ENCODE measurements around the gene AOPEP.

AOPEP gene

DNA sequence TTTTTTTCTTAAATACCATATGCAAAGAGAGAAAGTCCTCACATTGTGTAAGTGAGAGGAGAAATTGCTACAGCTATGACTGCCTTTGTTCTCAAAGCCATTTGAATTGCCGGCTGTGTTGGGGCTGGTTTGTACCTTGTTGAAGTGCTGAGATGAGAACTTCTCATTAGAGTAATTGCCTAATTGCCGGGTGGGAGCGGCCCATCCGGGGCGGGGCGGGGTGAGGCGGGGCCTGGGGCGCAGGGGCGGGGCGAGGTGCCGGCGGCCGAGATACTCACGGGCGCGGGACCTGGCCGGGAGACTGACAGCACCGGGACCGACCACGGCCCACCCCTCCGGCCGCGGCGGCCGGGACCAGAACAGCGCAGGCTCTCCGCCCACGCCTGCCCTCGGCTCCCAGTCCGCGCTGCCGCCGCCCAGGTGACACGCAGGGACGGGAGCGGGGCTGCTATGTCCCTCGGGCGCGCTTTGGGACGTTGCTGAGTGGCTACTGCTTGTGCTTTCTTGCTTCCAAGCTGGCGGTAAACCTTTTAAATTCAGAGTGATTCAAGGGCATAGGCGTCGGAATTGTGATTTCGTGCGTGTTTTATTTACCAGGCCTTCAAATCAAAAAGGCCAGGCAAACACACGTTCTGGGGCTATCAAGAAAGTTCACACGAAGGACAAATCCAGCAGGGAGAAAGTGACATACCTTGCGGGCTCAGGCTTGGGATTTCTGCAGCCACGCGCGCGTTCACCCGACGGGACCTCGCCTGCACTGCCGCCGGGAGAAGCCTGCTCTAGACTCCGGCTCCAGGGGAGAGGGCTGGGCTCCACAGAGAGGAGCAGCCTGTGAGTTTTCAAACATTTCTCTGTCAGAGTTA is 322.0 kb downstream of the AOPEP start:
- DNase-seq = peak; percentile 68

DNA sequence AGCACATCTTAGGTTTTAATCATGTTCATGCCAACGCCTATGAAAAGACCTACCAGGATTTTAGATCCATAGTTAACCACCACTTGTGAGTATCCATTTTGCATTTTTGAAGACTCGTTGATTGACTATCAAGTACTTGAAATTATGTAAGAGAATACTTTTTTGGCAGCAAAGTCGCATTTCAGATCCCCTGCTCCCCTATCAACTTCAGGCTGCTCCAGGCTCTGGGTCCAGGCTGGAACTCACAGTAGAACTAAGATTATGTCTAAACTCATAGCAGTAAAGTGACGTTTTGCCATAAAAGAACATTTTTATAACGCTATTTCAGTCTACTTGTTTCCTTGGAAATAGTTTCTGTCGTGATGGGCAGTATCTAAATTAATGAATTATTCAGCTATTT is 323.3 kb downstream of the AOPEP start:
- no peak for DNase-seq

DNA sequence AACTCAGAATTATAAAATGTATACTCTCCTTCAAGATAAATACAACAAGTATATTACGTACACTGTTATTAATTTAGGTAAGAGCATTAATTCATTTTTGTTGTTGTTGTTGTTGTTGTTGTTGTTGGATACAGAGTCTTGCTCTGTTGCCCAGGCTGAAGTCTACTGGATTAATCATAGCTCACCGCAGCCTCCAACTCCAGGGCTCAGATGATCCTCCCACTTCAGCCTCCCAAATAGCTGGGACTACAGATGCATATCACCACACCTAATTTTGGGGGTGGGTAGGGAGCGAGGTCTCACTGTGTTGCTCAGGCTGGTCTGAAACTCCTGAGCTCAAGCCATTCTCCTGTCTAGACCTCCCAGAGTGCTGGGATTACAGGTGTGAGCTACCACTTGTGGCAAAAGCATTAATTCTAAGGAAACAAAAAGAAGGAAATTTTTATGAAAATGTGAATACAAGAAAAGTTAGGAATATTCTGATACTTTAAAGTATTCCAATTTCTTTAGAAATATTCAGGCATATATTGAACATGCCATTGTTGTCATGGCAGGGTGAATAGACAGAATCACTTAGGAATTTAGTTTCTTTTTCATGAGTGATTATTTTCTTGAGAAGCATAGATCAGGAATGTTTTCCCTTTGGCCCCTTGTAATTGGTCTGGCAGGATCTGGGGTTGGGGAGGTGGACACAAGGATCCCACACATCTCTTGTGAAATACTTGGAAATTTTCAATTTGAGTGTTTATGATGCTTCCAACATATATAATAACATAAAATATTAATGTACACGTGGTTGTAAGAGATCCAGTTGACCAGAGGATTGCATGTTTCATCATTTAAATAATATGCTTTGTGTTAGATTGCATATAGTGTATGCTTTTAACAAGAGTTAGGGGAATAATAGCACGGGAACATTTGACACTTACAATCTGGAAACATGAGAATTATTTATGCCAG is 327.4 kb downstream of the AOPEP start:
- no peak for DNase-seq

DNA sequence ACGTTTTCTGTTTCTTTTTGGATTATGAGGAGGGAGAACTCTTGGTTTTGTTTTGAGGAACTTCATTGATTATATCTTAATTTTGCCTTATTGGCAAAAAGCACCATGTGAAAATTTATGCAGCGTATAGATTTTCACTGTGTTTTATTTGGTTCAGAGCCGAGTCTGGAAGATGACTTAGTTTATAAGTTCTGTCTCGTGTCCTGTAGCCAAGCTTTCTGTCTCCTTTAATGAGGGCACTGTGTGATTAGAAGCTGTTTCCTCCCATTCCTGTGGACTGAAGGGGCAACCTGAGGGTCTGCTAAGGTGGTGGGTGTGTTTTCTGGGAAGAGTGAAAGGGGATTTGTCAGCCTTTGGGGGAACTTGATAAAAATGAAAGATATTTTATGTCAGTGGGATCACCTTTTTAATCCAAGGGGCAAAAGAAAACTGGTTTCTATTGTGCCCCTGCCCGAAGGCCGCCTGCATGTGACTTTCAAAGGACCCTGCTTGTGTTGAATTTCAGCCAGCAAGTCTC is 328.9 kb downstream of the AOPEP start:
- no peak for DNase-seq

DNA sequence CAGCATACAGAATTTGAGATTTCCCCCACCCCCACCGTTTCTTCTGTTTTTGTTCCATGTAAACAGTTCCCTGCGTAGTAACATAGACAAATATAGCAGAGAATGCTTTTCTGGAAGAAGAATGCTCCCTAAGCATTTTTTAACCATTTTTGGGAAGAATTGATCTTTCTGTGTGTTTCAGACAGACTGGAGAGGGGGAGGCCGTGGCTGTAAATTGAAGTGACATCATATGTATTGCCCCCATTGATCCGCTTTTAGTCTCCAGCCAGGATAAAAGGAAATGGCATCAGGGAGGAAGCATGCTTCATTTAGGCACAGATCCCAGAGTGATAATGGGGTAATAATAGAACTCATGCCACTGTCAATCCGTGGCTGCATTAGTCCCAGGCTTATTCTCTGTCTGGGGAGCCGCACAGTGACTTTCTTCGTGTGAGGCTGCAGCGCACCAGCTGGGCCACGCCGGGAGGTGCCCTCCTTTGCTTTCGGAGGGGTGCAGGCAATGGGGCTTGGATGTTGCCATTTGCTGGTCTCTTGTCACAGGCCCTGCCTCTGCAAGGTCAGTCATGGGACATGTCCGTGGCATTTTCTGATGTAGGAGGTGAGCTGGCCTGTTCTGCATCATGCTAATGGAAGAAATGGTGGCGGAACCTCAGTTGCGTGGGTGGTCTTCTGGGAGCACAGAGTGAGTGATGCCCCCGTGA is 329.5 kb downstream of the AOPEP start:
- DNase-seq = no peak

DNA sequence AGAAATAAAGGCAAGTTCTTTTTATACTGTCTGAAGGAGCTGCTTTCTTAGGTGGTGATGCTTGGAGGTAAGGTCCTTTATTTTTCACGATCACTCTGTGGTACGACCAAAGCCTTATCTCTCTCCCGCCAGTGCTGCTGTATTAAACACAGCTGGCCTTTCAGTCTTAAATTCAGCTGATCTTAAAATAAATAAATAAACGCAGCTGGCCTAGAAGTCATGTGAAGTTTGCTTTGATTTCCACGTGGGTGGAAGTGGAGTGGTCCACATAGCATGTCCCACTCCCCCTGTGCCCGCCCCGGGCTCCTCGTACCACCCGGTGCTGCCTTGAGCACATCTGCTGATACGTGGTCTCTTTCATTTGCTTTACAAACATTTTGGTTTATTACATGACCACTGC is 330.6 kb downstream of the AOPEP start:
- DNase-seq = no peak

DNA sequence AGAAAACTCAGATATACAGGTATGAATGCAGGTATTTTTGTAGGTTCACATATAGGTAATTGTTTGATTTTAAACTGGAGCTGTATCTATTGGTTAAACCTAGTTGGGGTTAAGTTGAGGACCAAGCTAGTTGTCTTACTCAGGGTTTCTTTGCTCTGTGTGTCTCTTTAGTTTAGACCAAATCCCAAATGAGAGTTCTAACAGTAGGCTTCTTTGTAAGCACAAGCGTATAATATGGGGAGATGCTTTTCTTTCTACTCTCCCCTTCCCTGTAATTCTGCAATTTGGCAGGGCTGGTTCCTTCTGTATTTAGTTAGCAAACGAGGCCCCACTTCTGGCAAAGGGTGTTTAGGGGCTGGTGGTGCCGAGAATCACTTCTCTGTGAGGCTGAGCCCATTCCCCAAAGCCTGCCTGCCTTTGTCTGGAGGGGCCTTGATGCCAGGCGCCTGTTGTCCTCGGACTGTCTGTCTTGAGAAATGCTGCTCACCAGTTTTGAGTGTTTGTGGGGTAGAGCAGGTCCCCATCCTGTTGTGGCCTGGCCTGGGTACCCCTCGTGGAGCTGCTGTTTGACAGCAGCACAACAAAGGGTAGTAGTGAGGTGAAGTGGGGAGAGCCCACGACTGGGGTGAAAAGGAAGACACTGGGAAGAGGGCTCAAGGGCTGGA is 331.8 kb downstream of the AOPEP start:
- DNase-seq = no peak

DNA sequence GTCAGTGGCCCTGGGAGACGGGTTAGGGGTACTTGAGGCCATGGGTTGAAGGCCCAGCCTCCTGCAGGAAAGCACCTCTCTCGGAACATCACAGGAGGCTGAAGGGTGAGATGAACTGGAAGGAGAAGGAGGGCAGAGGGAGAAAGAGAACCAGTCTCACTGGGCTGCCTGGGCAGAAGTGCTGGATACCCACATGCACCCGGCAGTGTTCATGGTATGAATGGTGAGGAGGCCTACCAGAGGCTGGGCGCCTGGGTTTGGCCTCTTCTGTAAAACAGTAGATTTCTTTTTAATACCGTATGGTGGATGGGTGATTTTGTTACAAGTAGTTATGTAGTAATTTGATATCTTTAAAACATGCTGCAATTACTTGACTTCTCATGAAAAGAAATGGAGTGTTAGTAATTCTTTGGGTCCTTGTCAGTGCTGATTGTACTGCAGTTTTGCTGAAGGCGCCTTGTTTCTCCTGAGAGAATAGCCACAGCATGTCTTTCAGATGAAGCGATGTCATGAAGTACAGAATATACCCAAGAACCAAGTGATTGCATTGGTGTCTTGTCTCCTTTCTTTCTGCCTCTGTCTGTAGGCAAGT is 332.4 kb downstream of the AOPEP start:
- no peak for DNase-seq

DNA sequence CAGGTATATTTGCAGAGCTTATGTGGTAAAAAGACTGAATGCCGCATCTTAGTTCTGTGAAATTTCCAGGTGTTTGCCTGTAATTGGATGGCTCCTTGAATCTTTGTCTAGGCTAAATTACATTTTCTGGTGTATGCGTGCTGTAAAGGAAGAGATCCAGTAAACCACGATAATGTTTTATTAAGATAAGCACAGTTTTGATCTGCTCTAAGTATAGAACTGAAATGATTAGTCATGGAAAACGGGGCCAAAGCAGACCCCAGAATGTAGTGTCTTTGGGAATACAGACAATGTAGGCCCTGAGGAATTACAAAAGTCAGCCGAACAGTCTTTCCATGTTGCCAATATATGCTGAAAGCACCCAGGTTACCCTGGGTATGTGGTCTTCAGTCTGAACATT is 333.7 kb downstream of the AOPEP start:
- DNase-seq = no peak

DNA sequence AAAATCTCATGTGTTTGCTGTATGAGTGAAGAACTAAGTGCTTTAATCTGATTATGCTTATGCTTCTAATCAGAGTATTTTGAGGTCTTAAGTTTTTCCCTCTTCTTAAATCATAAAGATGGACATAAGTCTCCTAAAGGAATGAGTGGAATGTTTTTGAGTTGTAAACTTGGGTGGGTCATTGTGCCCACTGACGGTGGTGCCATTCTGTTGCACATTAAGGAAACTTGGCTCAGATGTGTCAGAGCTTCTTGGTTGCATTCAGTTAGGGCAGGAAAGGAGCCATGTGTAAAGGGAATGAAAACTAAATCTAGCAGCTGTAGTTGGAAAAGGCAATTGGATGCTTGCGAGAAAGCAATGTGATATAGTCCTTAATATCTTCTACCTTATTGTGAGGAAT is 334.4 kb downstream of the AOPEP start:
- DNase-seq = no peak

DNA sequence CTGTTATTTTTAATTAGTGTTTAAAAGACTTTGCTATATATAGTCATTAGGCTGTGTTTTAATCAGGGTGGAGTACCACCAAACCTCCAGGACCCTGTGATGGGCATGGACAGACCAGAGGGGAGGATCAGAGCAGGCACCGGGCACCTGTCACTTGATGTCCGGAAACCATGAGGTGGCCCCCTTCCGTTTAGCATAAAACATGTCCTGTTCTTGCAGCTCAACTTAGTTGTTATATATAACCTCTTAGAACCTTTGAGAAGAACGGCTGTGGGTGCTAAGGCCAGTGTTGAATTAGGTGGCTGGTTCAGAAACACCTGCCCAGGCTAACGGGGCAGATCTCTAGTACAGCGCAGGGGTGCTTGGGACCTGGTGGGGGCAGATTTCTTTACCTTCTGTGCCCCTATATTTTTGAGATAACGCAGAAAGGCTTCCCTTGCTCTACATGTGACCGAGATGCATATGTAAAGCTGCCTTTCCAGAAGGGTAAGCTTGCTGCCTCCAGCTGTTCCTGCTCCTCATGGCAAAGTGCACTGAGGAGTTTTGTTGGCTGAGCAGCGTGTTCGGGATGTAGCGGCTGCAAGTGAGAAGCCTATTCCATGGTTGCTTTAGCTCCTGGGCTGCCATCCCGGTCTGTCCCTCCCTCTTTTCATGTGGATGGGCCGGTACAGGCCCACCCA is 335.6 kb downstream of the AOPEP start:
- no peak for DNase-seq

DNA sequence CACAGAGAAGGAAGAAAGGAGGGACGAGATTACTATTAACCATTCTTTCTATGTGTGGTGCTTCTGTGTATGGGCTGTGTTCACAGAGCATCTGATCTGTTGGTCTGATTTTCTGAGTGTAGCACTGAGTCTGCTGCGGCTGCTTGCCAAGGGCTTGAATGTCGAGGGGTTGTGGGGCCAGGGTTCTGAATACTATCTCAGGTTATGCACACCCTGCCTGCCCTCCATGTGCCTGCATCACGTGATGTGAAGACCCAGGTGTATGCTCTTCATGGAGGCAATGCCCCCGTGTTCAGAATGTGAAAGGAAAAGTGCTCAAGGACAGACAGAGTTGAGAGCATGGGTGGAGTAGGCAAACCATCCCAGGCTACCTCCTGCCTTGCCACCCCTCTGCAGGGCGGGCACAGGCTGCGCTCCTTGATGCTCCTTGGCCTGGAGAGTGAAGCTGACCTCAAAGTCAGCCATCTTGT is 336.1 kb downstream of the AOPEP start:
- DNase-seq = no peak

DNA sequence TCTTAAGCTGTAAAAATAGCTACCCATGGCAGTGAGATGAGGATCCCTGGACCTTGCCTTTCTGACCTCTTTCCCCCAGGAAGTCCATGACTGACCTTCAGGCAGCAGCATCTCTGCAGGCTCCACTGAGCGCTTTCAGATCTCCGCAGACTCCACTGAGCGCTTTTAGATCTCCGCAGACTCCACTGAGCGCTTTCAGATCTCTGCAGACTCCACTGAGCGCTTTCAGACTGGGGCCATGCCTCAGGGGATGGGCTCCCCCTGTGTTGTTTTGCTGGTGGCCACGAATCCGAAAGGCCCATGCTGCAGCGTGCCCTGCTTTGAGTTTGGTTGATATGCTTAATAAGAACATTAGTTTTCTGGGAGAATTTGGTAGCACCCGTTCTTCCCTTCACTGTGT is 336.8 kb downstream of the AOPEP start:
- DNase-seq = no peak

DNA sequence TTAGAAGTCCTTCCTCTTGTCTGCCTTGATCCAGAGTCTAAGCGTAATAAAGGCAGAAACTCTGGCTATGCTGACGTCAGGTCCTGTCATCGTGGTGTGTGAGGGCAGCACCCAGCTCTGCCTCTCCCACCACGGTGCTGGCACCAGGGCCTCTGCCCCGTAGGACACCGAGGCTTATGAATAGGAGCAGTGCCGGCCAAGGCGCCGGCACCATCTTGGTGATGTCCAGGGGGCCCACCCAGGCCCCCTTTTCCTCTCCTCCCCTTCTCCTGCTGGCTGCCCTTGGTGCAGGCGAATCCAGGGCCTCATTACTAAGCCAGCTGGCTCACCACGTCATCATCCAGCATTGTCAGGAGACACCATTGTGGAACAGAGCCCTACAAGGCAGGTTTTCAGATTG is 338.7 kb downstream of the AOPEP start:
- no peak for DNase-seq

DNA sequence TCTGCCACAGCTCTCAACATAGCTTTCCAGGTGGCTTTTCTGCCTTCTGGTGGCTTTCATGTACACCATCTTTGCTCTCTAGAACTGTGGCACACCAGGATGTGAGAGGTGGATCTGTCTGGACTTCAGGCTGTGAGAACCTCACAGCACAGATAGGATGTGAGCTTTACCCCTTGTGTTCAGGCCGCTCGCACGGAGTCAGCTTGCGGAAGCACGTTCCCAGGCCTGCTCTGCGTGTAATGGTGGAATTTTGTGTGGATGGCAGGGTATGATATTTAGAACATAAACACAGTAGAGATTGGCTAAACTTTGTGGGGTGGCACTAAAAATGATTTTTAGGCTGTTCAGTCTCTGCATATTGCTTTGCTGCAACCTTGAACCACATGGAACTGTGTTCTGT is 340.6 kb downstream of the AOPEP start:
- no peak for DNase-seq

DNA sequence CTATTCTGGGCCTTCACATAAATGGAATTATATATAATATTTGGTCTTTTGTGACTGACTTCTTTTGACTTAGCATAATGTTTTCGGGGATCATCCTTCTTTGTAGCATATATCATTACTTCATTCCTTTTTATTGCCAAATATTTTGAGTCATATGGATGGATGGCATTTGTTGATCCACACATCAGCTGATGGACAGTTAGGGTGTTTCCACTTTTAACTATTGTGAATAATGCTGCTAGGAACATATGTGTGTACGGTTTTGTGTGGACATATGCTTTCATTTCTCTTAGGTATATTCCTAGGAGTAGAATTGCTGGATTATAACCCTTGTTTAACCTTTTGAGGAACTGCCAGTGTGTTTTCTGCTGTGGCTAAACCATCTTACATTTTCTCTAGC is 341.4 kb downstream of the AOPEP start:
- DNase-seq = no peak

DNA sequence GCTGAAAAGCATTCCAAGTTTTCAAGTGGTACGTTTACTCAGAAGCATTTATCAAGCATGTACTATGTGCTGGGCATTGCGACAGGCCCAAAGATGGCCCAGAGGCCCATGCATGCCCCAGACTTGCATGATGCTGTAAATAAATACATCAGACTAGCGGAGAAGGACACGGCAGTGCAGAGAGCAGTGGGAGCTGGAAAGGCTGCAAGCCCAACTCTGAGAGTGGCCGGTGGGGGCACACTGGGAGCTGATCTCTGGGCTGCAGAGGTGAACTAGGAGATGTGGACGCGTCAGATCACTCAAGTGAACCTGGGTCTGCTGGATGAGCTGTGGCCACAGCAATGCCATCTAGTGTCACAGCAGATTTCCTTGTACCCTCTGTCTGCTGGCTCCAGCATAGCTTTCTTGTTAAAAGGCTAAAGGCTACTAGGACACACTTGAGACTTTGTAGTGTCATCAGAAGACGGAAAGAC is 344.1 kb downstream of the AOPEP start:
- no peak for DNase-seq

DNA sequence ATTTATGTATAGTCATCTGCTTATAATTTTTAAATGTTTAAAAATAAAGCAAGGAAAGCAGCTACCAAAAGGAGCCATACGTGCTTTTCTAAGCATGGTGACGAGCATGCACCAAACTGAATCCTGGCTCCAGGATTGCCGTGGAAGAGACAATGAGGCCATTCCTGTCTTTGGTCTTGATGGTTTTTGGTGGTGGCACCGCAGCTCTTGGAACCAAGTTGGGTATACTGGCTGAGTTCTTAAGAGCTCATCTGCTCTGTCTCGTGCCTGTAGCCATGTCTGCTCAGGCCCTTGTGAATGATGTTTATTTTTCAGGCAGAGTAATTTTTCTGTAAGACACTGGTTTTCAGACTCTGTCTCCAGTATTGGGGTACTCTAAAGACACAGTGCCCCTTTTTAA is 345.0 kb downstream of the AOPEP start:
- no peak for DNase-seq

DNA sequence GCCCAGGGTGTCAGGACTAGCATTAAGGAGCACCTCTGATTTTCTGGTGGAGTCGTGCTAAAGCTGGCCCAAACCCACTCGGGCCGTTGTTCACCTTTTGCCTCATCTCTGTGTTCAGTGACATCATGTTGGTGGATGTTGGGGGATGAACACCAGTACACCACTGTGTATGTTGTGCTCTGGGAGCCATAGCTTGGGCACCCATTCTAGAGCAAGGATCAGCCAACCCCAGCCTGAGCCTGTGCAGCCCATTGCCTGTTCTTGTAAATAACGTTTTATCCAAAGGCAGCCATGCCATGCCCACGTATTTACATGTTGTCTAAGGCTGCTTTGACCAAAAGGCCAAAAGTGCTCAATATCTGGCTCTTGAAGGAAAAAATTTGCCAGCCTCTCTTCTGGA is 345.4 kb downstream of the AOPEP start:
- DNase-seq = no peak

DNA sequence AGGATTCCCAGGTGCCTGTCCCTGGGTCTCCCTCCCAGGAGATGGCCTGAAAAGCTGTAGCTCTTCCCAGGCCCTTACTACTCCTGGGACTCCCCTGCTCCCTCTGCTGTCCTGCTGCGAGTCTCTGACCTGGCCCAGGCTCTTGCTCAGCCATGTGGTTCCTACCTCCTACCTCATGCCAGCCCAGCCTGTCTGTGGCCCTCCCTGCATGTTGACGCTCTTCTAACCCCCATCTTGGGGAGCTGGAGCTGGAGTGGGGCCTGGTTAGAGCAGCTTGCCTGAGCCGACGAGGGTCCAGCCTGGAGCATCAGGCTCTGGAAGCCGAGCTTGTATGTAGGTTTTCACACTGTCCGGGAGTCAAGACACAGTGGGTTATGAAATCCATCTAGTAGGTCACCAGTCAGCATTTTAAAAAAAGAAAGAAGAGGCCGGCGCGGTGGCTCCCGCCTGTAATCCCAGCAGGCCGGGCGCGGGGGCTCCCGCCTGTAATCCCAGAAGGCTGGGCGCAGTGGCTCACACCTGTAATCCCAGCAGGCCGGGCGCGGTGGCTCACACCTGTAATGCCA is 346.6 kb downstream of the AOPEP start:
- DNase-seq = no peak

DNA sequence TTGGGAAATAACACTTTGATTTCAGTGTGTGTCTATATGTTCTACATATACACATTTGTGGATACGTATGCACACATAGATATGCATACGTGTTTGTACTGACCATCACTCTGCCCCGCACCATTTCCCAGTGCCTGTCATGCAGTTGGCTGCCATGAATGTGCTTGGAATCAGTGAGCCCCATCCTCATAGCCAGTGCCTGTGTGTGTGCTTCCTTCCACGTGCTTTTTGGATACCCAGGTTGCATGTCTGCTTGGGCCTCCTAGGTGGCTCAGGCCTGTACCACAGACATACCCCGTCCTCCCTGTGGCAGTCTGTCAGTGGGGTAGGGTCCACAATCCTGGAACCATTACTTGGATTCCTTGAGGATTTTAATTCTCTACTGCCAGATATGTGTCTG is 347.4 kb downstream of the AOPEP start:
- DNase-seq = no peak
